ENCODE measurements around the gene ZCCHC13. TPM values are rescaled to one million over a fixed set of nuclear protein-coding genes. Genes with fewer than 3 reads are reported as not detected.

ZCCHC13 gene
- total and polyA plus RNA-seq, 2 of the 13 experiments (the other 11 are each of a cell fraction or from before 2014, with no cell fraction given): not detected

DNA sequence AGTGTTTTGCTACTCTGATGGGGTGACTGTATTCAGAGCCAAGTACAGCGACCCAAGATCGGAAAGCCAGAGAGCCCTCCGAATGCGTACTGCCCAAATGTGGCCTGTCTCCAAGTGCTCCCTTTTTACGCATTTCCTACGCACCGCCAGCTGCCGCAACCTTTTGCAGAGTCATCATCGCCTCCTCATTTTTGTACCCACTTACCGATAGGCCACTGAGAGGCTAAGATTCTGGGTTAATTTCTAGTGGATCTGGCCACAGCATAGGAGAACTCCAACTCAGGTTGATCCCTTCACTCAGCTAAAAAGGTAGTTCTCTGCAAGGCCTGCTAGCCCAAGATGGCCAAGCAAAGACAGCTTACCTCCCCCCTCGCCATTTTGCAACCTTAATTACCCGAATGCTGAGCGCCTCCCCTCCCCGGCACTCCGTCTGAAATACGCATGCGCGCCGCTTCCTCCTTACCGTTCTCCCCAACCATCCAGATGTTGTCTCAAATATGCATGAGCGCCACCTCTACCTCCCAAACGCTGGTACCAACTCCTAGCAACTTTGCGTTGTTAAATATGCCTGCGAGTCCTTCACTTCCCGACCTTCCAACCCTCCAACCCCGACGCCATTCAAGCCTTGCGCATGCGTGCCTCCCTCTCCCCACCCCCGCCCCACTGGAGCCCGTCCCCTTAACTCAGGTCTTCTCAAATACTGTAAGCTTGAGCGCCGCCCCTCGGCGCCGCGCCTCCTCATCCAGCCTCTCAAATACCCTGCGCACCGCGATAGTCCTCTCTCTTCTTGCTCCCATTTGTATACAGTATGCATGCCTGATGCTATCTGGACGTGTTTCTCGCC, 11.8 kb upstream of the ZCCHC13 start (continued):
- TF ChIP-seq AFF4 (CRISPR knock-in tag; IDR thresholded peaks at IDR 0.05) (0 out of 2 replicates have a peak, but pooled peaks have one; percentile 14), ZFY (CRISPR knock-in tag; IDR thresholded peaks at IDR 0.05) (peak; percentile 71), PITX1 (CRISPR knock-in tag; IDR thresholded peaks at IDR 0.05) (peak; percentile 30; the same call in 1 of the 2 replicates), ZNF605 (CRISPR knock-in tag; IDR thresholded peaks at IDR 0.05) (peak; percentile 41; the same call in 1 of the 2 replicates), ZNF782 (CRISPR knock-in tag; IDR thresholded peaks at IDR 0.05; ENCODE audit: borderline replicate concordance) (no peak), NR2C2 (CRISPR knock-in tag; IDR thresholded peaks at IDR 0.05; ENCODE audit: borderline replicate concordance) (peak; percentile 28; the same call in 1 of the 2 replicates), SIN3A (IDR thresholded peaks at IDR 0.05; ENCODE audit: borderline replicate concordance, low read depth, low read length) (0 out of 2 replicates have a peak, but pooled peaks have one; percentile 24), ZNF574 (CRISPR knock-in tag; IDR thresholded peaks at IDR 0.05) (peak; percentile 36; the same call in 1 of the 2 replicates), PHF8 (CRISPR knock-in tag; IDR thresholded peaks at IDR 0.05) (peak; percentile 65)
- TF ChIP-seq, protein P1, sequence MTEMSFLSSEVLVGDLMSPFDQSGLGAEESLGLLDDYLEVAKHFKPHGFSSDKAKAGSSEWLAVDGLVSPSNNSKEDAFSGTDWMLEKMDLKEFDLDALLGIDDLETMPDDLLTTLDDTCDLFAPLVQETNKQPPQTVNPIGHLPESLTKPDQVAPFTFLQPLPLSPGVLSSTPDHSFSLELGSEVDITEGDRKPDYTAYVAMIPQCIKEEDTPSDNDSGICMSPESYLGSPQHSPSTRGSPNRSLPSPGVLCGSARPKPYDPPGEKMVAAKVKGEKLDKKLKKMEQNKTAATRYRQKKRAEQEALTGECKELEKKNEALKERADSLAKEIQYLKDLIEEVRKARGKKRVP (CRISPR knock-in tag; IDR thresholded peaks at IDR 0.05): no peak
- TF ChIP-seq, protein P2, sequence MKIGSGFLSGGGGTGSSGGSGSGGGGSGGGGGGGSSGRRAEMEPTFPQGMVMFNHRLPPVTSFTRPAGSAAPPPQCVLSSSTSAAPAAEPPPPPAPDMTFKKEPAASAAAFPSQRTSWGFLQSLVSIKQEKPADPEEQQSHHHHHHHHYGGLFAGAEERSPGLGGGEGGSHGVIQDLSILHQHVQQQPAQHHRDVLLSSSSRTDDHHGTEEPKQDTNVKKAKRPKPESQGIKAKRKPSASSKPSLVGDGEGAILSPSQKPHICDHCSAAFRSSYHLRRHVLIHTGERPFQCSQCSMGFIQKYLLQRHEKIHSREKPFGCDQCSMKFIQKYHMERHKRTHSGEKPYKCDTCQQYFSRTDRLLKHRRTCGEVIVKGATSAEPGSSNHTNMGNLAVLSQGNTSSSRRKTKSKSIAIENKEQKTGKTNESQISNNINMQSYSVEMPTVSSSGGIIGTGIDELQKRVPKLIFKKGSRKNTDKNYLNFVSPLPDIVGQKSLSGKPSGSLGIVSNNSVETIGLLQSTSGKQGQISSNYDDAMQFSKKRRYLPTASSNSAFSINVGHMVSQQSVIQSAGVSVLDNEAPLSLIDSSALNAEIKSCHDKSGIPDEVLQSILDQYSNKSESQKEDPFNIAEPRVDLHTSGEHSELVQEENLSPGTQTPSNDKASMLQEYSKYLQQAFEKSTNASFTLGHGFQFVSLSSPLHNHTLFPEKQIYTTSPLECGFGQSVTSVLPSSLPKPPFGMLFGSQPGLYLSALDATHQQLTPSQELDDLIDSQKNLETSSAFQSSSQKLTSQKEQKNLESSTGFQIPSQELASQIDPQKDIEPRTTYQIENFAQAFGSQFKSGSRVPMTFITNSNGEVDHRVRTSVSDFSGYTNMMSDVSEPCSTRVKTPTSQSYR (CRISPR knock-in tag; IDR thresholded peaks at IDR 0.05; ENCODE audit: borderline replicate concordance): peak; percentile 26; the same call in 1 of the 2 replicates
